ENCODE results near the gene MRRF. TPM values are rescaled to one million over a fixed set of nuclear protein-coding genes. Genes with fewer than 3 reads are reported as not detected.

Gene MRRF
- total and polyA plus RNA-seq, 2 of the 4 experiments (the other 2 are of a cell fraction): 32.1 to 38.0 TPM

- Histone ChIP-seq H2BK20ac (ENCODE audit: low read depth, low read length) (no peak overlapping the region), H3K4me2 (ENCODE audit: low read depth, low read length) (no peak overlapping the region), H3K18ac (ENCODE audit: low read depth, low read length) (no peak overlapping the region), H3K4ac (ENCODE audit: low read depth, low read length) (no peak overlapping the region), H3K9me1 (ENCODE audit: insufficient read depth, low read length) (no peaks in the 10 kb centered on the region; the same call in 1 of the 2 replicates), H3K56ac (ENCODE audit: extremely low read depth, insufficient read depth, low read length) (no peak overlapping the region), H2AK5ac (ENCODE audit: low read depth, low read length) (no peak overlapping the region), H3K9ac (ENCODE audit: low read depth, low read length) (no peak overlapping the region), H3K36me3 (ENCODE audit: control insufficient read depth, insufficient read depth, low read length) (no peaks in the 10 kb centered on the region), H4K8ac (ENCODE audit: low read depth in 2 of 2, low read length in 2 of 2) (no peak overlapping the region), H3K4me1 (ENCODE audit: control insufficient read depth, insufficient read depth, low read length) (no peaks in the 10 kb centered on the region), H2BK15ac (ENCODE audit: low read depth, low read length) (no peak overlapping the region), H2BK120ac (ENCODE audit: low read depth, low read length) (no peak overlapping the region), H4K91ac (ENCODE audit: insufficient read depth, low read depth, low read length) (no peak overlapping the region), H3K23ac (ENCODE audit: low read depth, low read length) (no peak overlapping the region), H3K4me3 (ENCODE audit: insufficient read depth, low read depth, low read length) (no peak overlapping the region), H4K5ac (ENCODE audit: low read depth, low read length) (no peak overlapping the region), H3K79me1 (ENCODE audit: low read depth in 1 of 2, low read length in 2 of 2) (no peaks in the 10 kb centered on the region), H4K20me1 (ENCODE audit: insufficient read depth, low read length) (no peaks in the 10 kb centered on the region), H2AK9ac (replicated peaks; ENCODE audit: low read depth, low read length, poor library complexity) (no peak overlapping the region), H3K9me3 (ENCODE audit: control insufficient read depth, insufficient read depth, low read length) (no peaks in the 10 kb centered on the region), H3K27ac (ENCODE audit: insufficient read depth, low read length) (no peak overlapping the region), H3K14ac (replicated peaks; ENCODE audit: low read depth, low read length) (no peak overlapping the region), H3K27me3 (ENCODE audit: control insufficient read depth, insufficient read depth, low read length) (peaks cover 22% of the 10 kb centered on the region), H2BK5ac (ENCODE audit: low read depth, low read length, poor library complexity, severe bottlenecking) (no peak overlapping the region), H2AFZ (replicated peaks; ENCODE audit: low read length, poor library complexity) (no peak overlapping the region)
- intact Hi-C loops (cut with micrococcal nuclease): no loop called here
- ChIA-PET POLR2A (ENCODE audit: unreplicated experiment) (no interaction called here), CTCF (no interaction called here)
- no peak for TF ChIP-seq BHLHE40 (IDR thresholded peaks at IDR 0.05; ENCODE audit: low read depth, low read length)
- TF ChIP-seq RAD21 (IDR thresholded peaks at IDR 0.05; ENCODE audit: low read length): no peak
- no peak for TF ChIP-seq NFE2L2 (IDR thresholded peaks at IDR 0.05; ENCODE audit: low read depth, low read length)
- no peak for TF ChIP-seq POLR2A (IDR thresholded peaks at IDR 0.05; ENCODE audit: low read depth, low read length)
- TF ChIP-seq RFX5 (IDR thresholded peaks at IDR 0.05; ENCODE audit: low read depth, low read length): no peak
- TF ChIP-seq CTCF (conservative IDR thresholded peaks at IDR 0.05; ENCODE audit: low read depth, low read length): no peak
- TF ChIP-seq MAZ (IDR thresholded peaks at IDR 0.05; ENCODE audit: borderline replicate concordance, low read depth, low read length): no peak
- no peak for TF ChIP-seq ELK1 (IDR thresholded peaks at IDR 0.05; ENCODE audit: borderline replicate concordance, low read depth, low read length)
- TF ChIP-seq USF2 (IDR thresholded peaks at IDR 0.05; ENCODE audit: low read depth, low read length): no peak
- TF ChIP-seq MAFK (IDR thresholded peaks at IDR 0.05; ENCODE audit: low read depth, low read length): no peak
- TF ChIP-seq CHD1 (IDR thresholded peaks at IDR 0.05; ENCODE audit: low read depth, low read length): no peak
- no peak for TF ChIP-seq RCOR1 (IDR thresholded peaks at IDR 0.05; ENCODE audit: insufficient replicate concordance, low read length)
- TF ChIP-seq FOS (IDR thresholded peaks at IDR 0.05; ENCODE audit: low read depth, low read length): no peak
- TF ChIP-seq MXI1 (IDR thresholded peaks at IDR 0.05; ENCODE audit: borderline replicate concordance, low read depth, low read length): no peak
- no peak for DNase-seq
- dilution Hi-C loops (cut with HindIII; ENCODE audit: low sequenced_read_pairs, unreplicated experiment): no loop called here
- BruUV-seq (replicated peaks): no TSS peak
- in situ Hi-C loops (cut with MboI; ENCODE audit: low sequenced_read_pairs): loop anchor here (5.0 kb wide), 1 partner anchor 73 kb away; no protein-coding TSS in a partner anchor
- no CpG with 5 or more reads among the region's 6 CpGs for WGBS, 2 experiments (ENCODE audit: extremely low coverage in 2 of 2, insufficient read length in 1 of 2)
- no peak for ATAC-seq (ENCODE audit: low read depth)
Observed at GRCh38 chr9:122340161-122340560, 75.5 kb downstream of the MRRF start.

All from IMR-90 (cell line).